ENCODE measurements around the gene PIANP.
"Not testable (repeated sequence)": the region's sequence is repeated elsewhere in the genome, so short reads cannot be mapped to it uniquely, and the experiment has no call there.

The PIANP gene, protein sequence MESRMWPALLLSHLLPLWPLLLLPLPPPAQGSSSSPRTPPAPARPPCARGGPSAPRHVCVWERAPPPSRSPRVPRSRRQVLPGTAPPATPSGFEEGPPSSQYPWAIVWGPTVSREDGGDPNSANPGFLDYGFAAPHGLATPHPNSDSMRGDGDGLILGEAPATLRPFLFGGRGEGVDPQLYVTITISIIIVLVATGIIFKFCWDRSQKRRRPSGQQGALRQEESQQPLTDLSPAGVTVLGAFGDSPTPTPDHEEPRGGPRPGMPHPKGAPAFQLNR

DNA sequence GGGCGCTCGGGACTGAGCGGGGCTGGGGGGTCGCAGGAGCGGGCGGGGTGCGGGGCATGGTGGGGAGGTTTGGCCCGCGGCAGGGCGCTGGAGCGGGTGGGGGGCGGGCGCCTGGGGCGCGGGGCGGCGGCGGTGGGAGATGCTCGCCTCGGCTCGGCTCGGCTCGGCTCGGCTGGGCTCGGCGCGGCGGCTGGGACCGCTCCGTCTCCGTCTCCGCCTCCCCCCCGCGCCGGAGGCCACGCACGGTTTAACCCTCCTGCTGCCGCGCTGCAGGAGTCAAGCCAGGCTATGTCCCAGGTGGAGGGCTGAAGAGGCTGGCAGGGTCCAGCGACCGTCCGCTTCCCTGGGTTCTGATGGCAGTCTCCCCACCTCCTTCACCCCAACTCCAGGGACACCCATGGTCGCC, at the start of gene PIANP:
TSS of gene PIANP (minus strand) at position 170 of the 406 bp plus-strand sequence. CDS start 2,754 bp downstream, outside the sequence.
- no peak for DNase-seq

DNA sequence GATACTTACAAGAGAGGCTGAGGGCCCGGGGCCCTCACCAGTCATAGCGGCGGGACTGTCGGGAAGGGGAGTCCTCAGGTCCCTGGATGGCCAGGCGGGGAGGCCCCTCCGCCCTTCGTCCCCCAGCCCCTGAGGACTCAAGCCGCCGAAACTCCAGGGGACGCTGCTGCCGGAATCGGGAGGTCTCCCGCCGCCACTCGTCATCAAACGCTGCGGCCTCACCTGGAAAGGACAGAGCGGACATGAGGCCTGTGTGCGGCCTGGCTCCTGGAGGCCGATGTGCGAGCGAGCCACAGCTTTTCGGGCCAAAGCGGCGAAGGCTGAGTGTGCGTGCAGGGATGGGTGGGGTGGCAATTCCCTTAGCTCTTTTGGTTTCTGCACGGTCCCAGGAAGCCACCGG, 48.1 kb upstream of the PIANP start:
- DNase-seq = no peak

DNA sequence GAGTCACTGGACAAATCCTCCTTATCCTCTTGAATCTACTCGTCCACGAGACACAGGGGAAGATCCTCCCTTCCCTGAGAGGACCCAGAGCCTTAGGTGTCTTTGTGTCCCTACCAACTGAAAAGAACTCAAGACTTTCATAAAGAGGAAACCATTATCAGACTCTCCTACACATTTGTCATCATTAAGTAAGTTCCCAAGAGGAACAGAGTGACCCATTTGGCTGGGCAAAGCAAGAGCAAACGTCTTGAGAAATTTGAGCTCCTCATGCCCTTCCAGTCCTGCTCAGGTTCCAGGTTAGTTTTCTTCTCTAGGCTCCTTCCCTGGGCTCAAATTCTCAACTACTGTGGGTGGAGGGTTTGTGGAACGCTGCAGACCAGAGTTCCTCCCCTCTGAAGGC, 46.6 kb upstream of the PIANP start:
- no peak for DNase-seq

DNA sequence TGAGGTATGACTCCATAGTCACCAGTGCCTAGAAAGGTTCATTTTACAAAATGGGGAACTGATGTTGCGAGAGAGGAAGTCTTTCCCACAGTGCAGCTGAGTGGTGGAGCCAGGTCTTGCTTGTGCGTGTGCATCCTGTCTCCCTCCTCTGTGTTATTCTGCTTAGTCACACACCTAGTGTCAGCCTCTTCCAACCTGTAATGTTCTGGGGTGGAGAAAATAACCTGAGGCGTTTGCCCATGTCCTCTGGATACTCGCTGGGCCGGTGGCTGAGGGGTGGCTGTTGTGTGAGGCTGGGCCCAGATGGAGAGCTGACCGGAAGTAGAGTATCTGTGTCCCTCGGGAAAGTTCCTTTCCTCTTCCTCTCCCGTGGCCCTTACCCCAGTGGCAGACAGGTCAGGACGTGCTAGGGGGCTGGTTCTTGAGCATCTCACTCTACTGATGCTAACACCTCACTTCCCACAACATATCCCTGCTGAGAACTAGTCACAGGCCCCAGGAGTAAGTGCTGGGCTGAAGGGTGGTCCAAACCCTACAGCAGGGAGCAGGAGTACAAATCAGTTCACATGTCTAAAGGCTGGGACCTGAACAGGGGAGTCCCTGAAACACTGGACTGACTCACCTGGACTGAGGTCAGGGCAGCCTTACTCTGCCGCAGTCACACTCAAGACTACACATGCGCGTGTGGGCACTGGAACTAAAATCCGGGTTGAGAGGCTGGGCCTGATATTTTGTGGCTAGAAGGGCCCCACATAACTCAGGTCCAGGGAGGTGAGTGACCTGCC, 45.3 kb upstream of the PIANP start:
- no peak for DNase-seq

DNA sequence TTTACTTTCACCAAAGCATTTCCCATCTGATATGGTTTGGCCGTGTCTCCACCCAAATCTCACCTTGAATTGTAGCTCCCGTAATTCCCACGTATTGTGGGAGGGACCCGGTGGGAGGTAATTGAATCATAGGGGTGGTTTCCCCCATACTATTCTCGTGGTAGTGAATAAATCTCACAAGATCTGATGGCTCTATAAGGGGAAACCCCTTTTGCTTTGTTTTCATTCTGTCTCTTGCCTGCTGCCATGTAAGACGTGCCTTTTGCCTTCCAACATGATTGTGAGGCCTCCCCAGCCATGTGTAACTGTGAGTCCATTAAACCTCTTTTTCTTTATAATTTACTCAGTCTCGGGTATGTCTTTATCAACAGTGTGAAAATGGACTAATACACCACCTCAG, 42.7 kb upstream of the PIANP start:
- DNase-seq = not testable (repeated sequence)

DNA sequence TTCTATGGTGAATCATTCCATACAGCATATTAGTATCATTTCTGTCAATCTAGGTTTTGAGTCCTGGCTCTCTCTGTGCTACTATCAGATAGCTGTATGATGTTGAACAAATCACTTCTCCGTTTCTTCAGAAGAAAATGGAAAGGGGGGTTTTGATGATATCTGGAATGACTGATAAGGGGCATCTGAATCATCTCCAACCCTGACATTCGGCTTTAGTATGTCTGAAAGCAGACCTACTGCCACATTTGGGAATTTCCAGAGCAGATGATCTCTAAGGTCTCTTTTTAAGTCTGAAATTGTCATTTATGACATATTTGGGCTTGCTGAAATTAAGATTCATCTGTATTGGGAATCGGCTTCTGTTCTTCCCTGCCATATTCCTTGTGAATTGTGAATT, 42.2 kb upstream of the PIANP start:
- no peak for DNase-seq

DNA sequence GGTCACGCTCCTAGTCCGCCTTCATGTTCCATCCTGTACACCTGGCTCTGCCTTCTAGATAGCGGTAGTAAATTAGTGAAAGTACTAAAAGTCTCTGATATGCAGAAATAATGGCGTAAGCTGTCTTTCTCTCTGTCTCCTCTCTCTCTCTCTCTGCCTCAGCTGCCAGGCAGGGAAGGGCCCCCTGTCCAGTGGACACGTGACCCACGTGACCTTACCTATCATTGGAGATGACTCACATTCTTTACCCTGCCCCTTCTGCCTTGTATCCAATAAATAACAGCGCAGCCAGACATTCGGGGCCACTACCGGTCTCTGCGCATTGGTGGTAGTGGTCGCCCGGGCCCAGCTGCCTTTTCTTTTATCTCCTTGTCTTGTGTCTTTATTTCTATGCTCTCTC, 41.5 kb upstream of the PIANP start:
- DNase-seq = not testable (repeated sequence)

DNA sequence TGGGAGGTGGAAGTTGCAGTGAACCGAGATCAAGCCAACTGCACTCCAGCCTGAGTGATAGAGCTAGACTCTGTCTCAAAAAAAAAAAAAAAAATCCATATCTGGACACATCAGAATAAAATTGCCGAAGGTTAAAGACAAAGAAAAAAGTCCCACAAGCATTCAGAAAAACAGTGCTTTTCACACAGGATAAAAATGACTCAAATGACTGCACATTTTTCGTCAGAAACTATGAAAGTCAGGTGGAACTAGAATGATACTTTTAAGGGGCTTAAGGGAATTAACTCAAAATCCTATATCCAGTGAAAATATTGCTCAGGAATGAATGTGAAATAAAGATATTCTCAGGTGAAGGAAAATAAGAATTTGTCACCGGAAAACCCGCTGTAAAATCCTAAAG, 36.1 kb upstream of the PIANP start:
- DNase-seq = no peak

DNA sequence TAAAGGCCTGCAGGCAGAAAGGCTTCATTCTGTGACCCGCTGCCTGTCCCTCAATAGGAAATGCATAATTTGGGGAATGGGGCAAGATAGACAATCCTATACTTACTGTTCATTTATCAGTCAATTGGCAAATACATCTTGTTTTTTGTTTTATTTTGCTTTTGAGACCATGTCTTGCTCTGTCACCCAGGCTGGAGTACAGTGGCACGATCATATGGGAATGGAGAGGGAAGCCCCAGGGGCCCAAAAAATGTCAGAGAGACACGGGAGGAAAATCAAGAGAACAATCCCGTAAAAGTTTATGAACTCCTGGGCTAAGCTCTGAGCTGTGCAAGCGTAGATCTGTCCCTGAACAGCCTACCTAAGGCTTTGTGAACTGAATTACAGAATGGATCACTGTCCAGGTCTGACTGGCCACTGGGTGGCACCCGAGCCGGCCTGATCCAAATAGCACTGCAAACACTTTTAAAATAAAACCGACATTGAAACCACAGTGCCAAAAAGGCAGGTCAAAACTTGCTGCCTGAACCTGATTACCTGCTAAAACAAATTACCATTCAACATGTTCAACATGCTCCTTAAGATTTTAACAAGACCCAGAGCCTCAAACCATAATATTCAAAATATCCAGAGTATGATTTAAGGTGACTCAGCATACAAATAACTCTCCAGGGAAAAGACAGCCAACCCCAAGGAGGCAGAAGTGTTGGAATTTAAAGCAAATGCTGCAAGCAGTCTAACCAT, 35.0 kb upstream of the PIANP start:
- no peak for DNase-seq

DNA sequence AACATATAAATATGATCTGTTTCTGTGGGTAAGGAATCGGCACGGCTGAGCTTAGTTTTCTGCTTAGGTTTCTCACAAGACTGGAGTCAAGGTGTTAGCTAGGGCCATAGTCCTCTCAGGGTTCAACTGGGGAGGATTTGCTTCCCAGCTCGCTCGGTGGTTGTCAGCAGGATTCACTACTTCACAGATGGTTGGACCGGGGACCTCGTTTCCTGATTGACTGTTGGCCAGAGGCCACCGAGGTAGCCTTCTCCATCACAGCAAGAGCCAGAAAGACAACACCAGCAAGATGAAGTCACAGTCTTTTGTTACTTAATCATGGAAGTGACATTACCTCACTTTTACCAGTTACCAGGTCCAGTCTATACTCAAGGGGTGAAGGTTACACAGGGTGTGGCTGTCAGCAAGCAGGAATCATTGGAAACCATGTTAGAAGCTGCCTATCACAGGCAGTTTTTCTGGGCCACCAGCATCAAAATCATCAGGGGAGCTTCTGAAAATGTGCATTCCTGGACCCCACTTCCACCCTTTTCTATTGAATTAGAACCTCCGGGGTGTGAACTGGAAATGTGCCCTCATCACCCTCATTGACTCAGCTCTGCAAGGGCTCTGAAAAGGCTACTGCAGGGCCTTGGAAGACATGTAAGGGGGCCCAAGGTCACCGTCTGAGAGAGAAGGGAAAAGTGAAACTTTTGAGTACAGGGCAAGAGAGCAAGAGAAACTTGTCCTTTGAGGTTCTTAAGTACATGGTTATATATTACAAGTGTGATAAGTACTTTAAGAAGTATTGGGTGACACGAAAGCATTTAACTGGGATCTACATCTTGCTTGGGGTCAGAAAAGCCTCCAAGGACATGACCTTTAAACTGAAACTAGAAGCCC, 34.1 kb upstream of the PIANP start:
- DNase-seq = no peak

DNA sequence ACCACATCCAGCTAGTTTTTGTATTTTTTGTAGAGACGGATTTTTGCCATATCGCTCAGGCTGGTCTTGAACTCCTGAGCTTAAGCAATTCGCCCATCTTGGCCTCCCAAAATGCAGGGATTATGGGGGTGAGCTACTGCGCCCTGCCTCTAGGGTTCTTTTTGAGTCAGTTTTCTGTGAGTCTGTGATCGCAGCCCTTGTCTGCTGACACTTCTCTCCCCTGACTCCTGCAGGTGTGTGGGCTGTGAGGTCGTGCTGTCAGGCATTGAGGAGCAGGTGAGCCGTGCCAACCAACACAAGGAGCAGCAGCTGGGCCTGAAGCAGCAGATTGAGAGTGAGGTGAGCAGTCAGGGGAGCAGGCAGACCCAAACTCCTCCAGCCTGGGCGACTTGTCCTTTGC, 29.6 kb upstream of the PIANP start:
- DNase-seq = no peak

DNA sequence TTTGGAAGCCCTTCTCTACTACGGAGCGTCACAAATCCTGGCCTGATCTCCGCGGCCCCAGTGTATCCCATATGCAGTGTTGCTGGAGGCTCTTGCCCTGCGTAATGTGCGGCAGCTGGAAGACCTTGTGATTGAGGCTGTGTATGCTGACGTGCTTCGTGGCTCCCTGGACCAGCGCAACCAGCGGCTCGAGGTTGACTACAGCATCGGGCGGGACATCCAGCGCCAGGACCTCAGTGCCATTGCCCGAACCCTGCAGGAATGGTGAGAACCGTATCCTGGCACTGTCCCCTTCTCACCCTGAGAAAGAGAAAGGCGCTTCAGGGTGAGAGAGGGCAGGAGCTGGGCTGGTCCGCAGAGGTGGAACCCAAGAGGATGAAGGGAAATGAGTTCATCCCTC, 28.6 kb upstream of the PIANP start:
- DNase-seq = no peak

DNA sequence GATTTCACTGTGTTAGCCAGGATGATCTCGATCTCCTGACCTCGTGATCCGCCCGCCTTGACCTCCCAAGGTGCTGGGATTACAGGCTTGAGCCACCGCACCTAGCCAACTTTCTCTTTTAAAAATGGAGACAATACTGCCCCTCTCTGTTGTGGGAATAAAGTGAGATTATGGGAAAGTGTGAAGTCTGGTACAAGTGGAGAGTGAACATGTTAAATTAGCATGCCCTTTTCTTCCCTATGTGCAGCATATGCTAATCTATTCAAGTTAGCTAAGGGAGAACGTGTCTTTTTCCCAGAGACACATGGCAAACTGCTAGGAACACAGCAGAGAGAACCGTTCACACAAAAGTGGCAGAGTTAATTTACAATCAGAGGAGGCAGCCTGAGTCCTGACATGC, 24.7 kb upstream of the PIANP start:
- DNase-seq = no peak

DNA sequence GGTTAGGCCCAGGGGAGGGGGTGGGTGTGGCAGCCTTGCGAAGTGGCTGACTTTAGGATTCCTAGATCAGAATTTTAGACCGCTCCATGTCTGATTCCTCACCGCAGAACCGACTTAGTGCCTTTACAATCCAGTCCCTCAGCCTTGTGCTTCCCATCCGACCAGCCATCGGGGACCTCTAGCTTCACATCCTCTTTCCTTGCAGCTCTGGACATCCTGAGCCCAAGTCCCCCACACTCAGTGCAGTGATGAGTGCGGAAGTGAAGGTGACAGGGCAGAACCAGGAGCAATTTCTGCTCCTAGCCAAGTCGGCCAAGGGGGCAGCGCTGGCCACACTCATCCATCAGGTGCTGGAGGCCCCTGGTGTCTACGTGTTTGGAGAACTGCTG, 23.8 kb upstream of the PIANP start:
- no peak for DNase-seq

DNA sequence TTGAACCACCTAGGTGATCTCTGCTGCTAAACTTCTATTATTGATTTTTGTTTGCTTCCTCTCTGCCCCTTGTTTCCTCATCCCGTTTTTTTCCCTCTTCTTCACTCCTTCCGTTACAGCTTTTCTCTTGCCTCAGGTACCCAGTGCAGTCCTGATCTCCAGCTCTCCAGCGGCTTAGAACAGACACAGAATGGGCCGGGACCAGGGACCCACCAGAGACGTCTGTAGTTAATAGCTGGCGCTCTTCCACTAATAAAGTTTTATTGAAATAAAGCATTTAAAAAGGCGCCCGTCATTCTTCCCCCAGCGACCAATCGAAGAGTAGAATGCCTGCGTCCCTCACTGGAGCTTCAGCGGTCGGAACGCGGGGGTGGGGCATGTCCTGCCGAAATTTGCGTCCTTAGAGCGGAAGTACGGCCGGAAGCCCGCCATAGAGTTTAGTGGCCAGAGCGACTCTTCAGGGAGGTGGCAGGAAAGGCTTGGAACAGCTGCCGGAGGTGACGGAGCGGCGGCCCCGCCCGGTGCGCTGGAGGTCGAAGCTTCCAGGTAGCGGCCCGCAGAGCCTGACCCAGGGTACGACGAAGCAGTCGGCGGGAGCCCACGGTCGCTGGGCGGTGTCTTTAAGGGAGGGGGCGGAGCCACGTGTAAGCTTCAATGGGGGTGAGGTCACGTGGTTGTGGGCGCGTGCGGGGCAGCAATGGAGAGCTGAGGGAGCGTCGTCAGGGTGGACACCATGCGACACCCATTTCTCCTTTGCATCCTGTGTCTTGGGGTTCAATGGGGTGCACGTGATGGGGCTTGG, 23.2 kb upstream of the PIANP start, which contains the start of gene COPS7A:
TSS of gene COPS7A (plus strand) at position 440 of the 802 bp plus-strand sequence. CDS start 611 bp downstream, outside the sequence.
- peak; percentile 96 for DNase-seq

DNA sequence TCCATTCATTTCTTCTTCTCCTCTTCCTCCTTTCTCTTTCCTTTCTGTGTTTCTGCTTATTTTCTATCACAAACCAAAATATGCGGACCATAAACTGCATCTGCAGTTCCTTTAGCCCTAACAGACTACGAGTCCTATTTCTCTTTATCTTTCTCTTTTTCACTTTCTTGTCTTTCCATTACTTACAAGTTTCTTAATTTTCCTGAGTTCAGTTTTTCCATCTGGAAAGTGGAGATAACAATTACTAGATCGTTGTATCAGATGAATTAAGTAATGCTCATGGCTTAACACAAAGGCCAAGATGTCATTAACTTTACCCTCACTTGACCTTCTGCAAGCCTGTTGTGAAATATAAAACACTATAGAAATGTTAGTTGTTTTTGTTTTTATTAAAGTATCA, 22.2 kb upstream of the PIANP start:
- no peak for DNase-seq

DNA sequence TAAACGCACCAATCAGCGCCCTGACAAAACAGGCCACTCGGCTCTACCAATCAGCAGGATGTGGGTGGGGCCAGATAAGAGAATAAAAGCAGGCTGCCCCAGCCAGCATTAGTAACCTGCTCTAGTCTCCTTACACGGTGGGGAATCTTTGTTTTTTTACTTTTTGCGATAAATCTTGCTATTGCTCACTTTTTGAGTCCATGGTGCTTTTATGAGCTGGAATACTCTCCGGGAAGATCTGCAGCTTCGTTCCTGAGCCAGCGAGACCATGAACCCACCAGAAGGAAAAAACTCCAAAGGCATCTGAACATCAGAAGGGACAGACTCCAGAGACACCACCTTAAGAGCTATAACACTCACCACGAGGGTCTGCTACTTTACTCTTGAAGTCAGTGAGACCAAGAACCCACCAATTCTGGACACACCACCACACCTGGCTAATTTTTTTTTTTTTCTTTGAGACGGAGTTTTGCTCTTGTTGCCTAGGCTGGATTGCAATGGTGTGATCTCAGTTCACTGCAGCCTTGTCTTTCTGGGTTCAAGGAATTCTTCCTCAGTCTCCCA, 16.3 kb upstream of the PIANP start:
- DNase-seq = no peak

DNA sequence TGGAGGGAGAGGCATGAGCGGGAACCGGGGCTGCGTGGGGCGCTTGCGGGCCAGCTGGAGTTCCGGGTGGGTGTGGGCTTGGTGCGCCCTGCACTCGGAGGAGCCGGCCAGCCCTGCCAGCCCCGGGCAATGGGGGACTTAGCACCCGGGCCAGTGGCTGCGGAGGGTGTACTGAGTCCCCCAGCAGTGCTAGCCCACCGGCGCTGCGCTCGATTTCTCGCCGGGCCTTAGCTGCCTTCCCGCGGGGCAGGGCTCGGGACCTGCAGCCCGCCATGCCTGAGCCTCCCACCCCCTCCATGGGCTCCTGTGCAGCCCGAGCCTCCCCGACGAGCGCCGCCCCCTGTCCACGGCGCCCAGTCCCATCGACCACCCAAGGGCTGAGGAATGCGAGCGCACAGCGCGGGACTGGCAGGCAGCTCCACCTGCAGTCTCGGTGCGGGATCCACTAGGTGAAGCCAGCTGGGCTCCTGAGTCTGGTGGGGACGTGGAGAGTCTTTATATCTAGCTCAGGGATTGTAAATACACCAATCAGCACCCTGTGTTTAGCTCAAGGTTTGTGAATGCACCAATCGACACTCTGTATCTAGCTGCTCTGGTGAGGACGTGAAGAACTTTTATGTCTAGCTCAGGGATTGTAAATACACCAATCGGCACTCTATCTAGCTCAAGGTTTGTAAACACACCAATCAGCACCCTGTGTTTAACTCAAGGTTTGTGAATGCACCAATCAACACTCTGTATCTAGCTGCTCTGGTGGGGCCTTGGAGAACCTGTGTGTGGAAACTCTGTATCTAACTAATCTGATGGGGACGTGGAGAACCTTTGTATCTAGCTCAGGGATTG, 15.6 kb upstream of the PIANP start:
- not testable (repeated sequence) for DNase-seq

DNA sequence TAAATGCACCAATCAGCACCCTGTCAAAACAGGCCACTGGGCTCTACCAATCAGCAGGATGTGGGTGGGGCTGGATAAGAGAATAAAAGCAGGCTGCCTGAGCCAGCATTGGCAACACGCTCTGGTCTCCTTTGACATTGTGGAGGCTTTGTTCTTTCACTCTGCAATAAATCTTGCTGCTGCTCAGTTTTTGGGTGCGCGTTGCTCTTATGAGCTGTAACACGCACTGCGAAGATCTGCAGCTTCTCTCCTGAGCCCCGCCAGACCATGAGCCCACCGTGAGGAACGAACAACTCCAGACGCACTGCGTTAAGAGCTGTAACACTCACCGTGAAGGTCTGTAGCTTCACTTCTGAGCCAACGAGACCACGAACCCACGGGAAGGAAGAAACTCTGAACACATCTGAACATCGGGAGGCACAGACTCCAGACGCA, 8.4 kb upstream of the PIANP start:
- DNase-seq = no peak

DNA sequence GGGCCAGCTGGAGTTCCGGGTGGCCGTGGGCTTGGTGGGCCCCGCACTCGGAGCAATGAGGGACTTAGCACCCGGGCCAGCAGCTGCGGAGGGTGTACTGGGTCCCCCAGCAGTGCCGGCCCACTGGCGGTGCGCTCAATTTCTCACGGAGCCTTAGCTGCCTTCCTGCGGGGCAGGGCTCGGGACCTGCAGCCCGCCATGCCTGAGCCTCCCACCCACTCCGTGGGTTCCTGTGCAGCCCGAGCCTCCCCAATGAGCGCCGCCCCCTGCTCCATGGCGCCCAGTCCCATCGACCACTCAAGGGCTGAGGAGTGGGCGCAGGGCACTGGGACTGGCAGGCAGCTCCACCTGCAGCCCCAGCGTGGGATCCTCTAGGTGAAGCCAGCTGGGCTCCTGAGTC, 7.7 kb upstream of the PIANP start:
- DNase-seq = not testable (repeated sequence)

Data from NCI-H510A (cell line).